Aorta (tissue), 5 donors: ENCODE data around the gene C15orf62. TPM values are rescaled to one million over a fixed set of nuclear protein-coding genes. Genes with fewer than 3 reads are reported as not detected.

Experiments used
- ATAC-seq: fragments of 200-7000 bp; cut with Tn5 transposase; one replicate; pipeline ENCODE4 v1.9.1; 2022; ENCODE audit warnings: moderate library complexity; ENCODE audit not compliant: low FRiP score
- DNase-seq, 2 donors: peaks; one replicate each; pipeline ENCODE4 v3.0.0-alpha.2; 2020
- H3K27ac ChIP-seq, 2 donors: one replicate each; pipeline ENCODE4 v1.5.1; 2013; ENCODE audit warnings: low read length in 2 of 2, mild to moderate bottlenecking in 2 of 2, moderate library complexity in 2 of 2, control low read depth in 1 of 2, inconsistent platforms in 1 of 2, low read depth in 1 of 2
- H3K27me3 ChIP-seq, 2 donors: one replicate each; pipeline ENCODE4 v1.6.1; 2013; ENCODE audit warnings: control low read depth in 1 of 2, low read length in 1 of 2, mild to moderate bottlenecking in 1 of 2, moderate library complexity in 1 of 2; ENCODE audit not compliant: insufficient read depth in 2 of 2, control insufficient read depth in 1 of 2
- H3K36me3 ChIP-seq, 2 donors: one replicate each; pipeline ENCODE4 v1.6.1; 2013; ENCODE audit warnings: control low read depth in 1 of 2, low read length in 1 of 2, mild to moderate bottlenecking in 1 of 2; ENCODE audit not compliant: insufficient read depth in 2 of 2, control insufficient read depth in 1 of 2
- H3K4me1 ChIP-seq, 2 donors: one replicate each; pipeline ENCODE4 v1.6.1; 2013; ENCODE audit warnings: low read length in 2 of 2, control low read depth in 1 of 2, mild to moderate bottlenecking in 1 of 2, moderate library complexity in 1 of 2; ENCODE audit not compliant: insufficient read depth in 2 of 2, control insufficient read depth in 1 of 2
- H3K4me3 ChIP-seq, 2 donors: one replicate each; pipeline ENCODE4 v1.5.1; 2013; ENCODE audit warnings: low read length in 2 of 2, control low read depth in 1 of 2, mild to moderate bottlenecking in 1 of 2
- H3K9me3 ChIP-seq: one replicate; pipeline ENCODE4 v1.6.1; 2013; ENCODE audit warnings: mild to moderate bottlenecking, low read length; ENCODE audit not compliant: control insufficient read depth
- WGBS, 2 donors: extraction: QIAGEN DNeasy Blood & Tissue Kit; methylation state at CpG; one replicate each; pipeline ENCODE4 v1.1.7; 2013; 5-methylcytosine and 5-hydroxymethylcytosine counted together
- intact Hi-C, 2 donors: fragments of 100-400 bp; cut with DNase I; formaldehyde crosslinking; loops; one replicate each; pipeline versions ENCODE4 v1.14.2 to v1.15.0; 2022
- polyA plus RNA-seq, 2 donors: library from polyadenylated mRNA; stranded (reverse); fragments of 200-250 nt; gene quantifications; one replicate each; pipeline ENCODE4 v1.2.3, GENCODE V29; 2013
- total RNA-seq, 2 donors: library from RNA; stranded (reverse); fragmentation: NEBNext Ultra II Directional; extraction: Animal tissue kit (Norgen Biotek cat#: 25700); gene quantifications; one replicate each; pipeline ENCODE4 v1.2.1, GENCODE V29; 2021
- donor health status: healthy with polysubstance abuse.
- donor health status: Bipolar disorder and iron deficiency.
- donor health status: DM: no; HTN: no; CAD: no.
- donor health status: DM: no; HTN: no; CAD: no.
- donor health status: DM: yes; HTN: yes; CAD: no.

Gene C15orf62
- total and polyA plus RNA-seq, 4 donors: 0.19 to 0.97 (median 0.87) TPM; not detected in 1

- intact Hi-C loops: no loop called here
- H3K27me3 ChIP-seq: no peaks in the 10 kb centered on the region
- no peaks in the 10 kb centered on the region for H3K4me1 ChIP-seq
- no peak overlapping the region for H3K27ac ChIP-seq
- H3K4me3 ChIP-seq: no peak overlapping the region
- no peak for ATAC-seq
- no peaks in the 10 kb centered on the region for H3K9me3 ChIP-seq
- WGBS, 2 donors: 81 to 82% methylated on average over 3 of the region's 3 CpGs
- DNase-seq: no peak
- H3K36me3 ChIP-seq: no peaks in the 10 kb centered on the region
These were observed 15.4 kb downstream of the C15orf62 start for GRCh38 chr15:40785164-40785563.

DNA sequence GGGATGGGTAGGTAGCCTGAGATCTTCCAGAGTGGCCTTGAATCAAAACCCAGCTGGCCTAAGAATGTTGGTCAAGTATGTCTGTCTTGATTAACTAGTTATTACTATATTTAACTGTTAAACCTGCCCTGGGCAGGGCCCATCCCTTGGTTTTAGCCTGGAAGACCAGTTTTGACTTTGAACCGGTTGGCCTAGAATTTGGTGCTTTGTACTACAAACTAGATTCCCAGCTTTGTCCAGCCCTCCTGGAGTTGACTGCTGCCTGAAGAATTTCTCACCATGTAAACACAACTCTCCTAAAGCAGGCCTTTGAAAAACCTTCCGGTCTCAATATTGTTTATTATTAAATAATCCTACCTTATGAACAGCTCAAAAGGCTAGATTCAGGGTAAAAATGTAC is 16.0 kb downstream of the C15orf62 start:
- intact Hi-C loops: no loop called here
- H3K9me3 ChIP-seq: no peaks in the 10 kb centered on the region
- ATAC-seq (no peak), DNase-seq (no peak)
- WGBS, 2 donors: 86 to 91% methylated on average over 2 of the region's 2 CpGs
- H3K4me3 ChIP-seq: no peak overlapping the region
- no peak overlapping the region for H3K27ac ChIP-seq
- no peaks in the 10 kb centered on the region for H3K4me1 ChIP-seq
- H3K27me3 ChIP-seq: no peaks in the 10 kb centered on the region
- no peaks in the 10 kb centered on the region for H3K36me3 ChIP-seq

DNA sequence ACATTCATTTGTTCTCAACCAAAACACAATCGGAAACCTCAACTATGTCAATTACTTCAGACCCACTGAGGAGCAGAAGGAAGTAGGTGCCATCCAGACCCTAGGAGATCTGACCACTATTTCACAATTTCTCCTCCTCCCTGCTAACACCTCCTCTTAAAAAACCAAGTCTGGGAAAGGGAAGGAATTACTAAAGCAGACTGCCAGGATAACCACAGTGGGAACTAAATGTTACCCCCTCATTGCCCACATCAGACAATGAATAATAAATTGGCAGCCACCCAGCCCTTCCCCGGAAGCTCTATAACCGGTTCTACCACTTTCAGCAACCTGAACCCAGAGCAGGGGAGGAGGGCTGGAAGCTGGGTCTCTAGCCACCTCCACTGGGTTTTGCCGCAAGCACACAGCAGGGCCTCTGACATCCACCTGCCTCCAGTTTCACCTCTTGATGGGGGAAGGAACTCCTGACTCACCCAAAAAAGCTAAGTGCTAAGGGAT is 17.6 kb downstream of the C15orf62 start:
- WGBS, 2 donors: 30 to 31% methylated on average over 4 of the region's 4 CpGs
- Histone ChIP-seq H3K36me3 (no peaks in the 10 kb centered on the region), H3K4me1 (no peaks in the 10 kb centered on the region), H3K9me3 (no peaks in the 10 kb centered on the region), H3K27me3 (no peaks in the 10 kb centered on the region), H3K27ac (no peak overlapping the region), H3K4me3 (no peak overlapping the region)
- intact Hi-C loops: no loop called here
- DNase-seq (peak; percentile 49 to 70), ATAC-seq (no peak)

- Histone ChIP-seq H3K9me3 (no peaks in the 10 kb centered on the region), H3K4me3 (no peak overlapping the region), H3K36me3 (no peaks in the 10 kb centered on the region), H3K27ac (no peak overlapping the region), H3K4me1 (no peaks in the 10 kb centered on the region), H3K27me3 (no peaks in the 10 kb centered on the region)
- 66 to 72% methylated on average over 6 of the region's 6 CpGs for WGBS, 2 donors
- ATAC-seq (no peak), DNase-seq (peak; percentile 21 to 55)
- intact Hi-C loops: no loop called here
These were observed 18.2 kb downstream of the C15orf62 start for GRCh38 chr15:40787991-40788390.

- WGBS, 2 donors: 87 to 92% methylated on average over 5 of the region's 5 CpGs
These were observed 19.3 kb downstream of the C15orf62 start for GRCh38 chr15:40789119-40789518.

GRCh38 chr15:40789999-40790398 is 20.2 kb downstream of the C15orf62 start:
- Histone ChIP-seq H3K4me3 (no peak overlapping the region), H3K9me3 (no peaks in the 10 kb centered on the region), H3K27ac (no peak overlapping the region), H3K27me3 (no peaks in the 10 kb centered on the region), H3K36me3 (no peaks in the 10 kb centered on the region), H3K4me1 (no peaks in the 10 kb centered on the region)
- WGBS, 2 donors: 96 to 98% methylated on average over 8 of the region's 8 CpGs
- DNase-seq (peak; percentile 12 to 49), ATAC-seq (no peak)
- intact Hi-C loops: no loop called here

More at GRCh38 chr15:40789119-40789518, 19.3 kb downstream of the C15orf62 start:
- H3K27ac ChIP-seq: no peak overlapping the region
- H3K27me3 ChIP-seq: no peaks in the 10 kb centered on the region
- peak; percentile 12 to 48 for DNase-seq
- no peaks in the 10 kb centered on the region for H3K9me3 ChIP-seq
- no peaks in the 10 kb centered on the region for H3K36me3 ChIP-seq
- intact Hi-C loops: no loop called here
- H3K4me1 ChIP-seq: no peaks in the 10 kb centered on the region
- H3K4me3 ChIP-seq: no peak overlapping the region
- ATAC-seq: peak; percentile 26

- H3K27me3 ChIP-seq: no peaks in the 10 kb centered on the region
- intact Hi-C loops: no loop called here
- H3K9me3 ChIP-seq: no peaks in the 10 kb centered on the region
- H3K36me3 ChIP-seq: no peaks in the 10 kb centered on the region
- H3K4me3 ChIP-seq: no peak overlapping the region
- H3K27ac ChIP-seq: no peak overlapping the region
- WGBS, 2 donors: 53 to 57% methylated on average over 3 of the region's 3 CpGs
- peak; percentile 14 to 37 for DNase-seq
- no peak for ATAC-seq
- H3K4me1 ChIP-seq: no peaks in the 10 kb centered on the region
These were observed 20.9 kb downstream of the C15orf62 start for GRCh38 chr15:40790718-40791117.

DNA sequence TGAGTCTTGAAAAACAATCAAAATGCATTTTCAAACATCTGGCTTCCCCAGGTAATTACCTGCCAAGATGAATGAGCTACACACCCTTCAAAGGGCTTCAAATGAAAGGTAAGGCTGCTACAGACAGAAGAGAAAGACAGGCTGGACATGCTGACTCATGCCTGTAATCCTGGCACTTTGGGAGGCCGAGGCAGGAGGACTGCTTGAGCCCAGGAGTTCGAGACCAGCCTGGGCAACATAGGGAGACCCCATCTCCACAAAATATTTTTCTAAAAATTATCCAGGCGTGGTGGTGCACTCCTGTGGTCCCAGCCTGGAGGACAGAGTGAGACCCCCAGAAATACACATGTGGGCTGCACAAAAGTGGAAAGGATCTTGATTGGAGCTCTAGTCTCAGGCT is 22.6 kb downstream of the C15orf62 start:
- intact Hi-C loops: no loop called here
- no peaks in the 10 kb centered on the region for H3K4me1 ChIP-seq
- WGBS, 2 donors: 92 to 95% methylated on average over 3 of the region's 3 CpGs
- ATAC-seq (no peak), DNase-seq (peak in 1 of 2 donors; percentile 14)
- H3K27ac ChIP-seq: no peak overlapping the region
- H3K9me3 ChIP-seq: no peaks in the 10 kb centered on the region
- no peaks in the 10 kb centered on the region for H3K36me3 ChIP-seq
- no peaks in the 10 kb centered on the region for H3K27me3 ChIP-seq
- no peak overlapping the region for H3K4me3 ChIP-seq

DNA sequence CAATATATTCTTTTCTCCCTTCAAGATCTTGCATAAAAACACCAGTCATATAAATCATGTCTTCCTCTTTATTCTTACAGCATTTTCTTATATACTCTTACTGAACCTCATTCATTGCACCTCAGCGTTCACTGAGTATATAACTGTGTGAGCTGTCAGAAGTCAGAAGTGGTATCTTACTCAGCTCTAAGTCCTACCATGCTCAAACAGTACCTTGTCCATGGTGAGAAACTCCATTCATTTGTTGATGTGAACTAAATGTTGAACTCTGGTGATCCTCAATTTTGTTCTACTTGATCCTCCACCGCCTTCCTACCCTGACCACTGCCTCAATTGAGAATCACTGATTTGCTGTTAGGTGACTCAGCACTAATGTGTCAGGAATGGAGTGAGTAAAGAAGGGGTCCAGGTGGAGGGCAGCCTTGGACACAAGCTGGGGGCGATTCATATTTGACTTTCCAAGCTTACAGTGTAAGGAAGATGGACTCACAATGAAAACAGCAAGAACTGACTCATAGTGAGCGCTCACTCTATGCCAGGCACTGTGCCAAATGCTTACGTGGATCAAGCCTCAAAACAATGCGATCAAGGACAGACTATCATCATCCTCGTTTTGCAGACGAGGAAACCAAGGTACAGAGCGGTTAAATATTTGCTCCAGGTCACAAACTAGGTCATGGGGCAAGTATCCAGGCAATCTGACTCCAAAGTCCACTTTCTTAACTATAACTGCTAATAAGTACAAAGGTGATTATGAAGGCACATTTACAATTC is 23.6 kb downstream of the C15orf62 start:
- ATAC-seq: no peak
- Histone ChIP-seq H3K4me3 (no peak overlapping the region), H3K27me3 (no peaks in the 10 kb centered on the region), H3K9me3 (no peaks in the 10 kb centered on the region), H3K27ac (no peak overlapping the region), H3K36me3 (no peaks in the 10 kb centered on the region), H3K4me1 (no peaks in the 10 kb centered on the region)
- WGBS, 2 donors: 81 to 83% methylated on average over 9 of the region's 9 CpGs
- intact Hi-C loops: no loop called here
- peak; percentile 38 to 54 for DNase-seq
